Loucy (cell line): Measurements from ENCODE around the gene RAB22A.

Experiments
- H2AFZ ChIP-seq: fragments of 200-600 bp; sonication (generic); 2 replicates; pipeline ENCODE4 v1.6.0; 2016; ENCODE audit warnings: antibody characterized with exemption, mild to moderate bottlenecking, low read length, moderate library complexity
- H3F3A ChIP-seq: fragments of 200-600 bp; 2 replicates; pipeline ENCODE4 v1.6.0; 2016; ENCODE audit warnings: antibody characterized with exemption, low read depth, mild to moderate bottlenecking
- H3K27me3 ChIP-seq: fragments of 200-600 bp; sonication (generic); 2 replicates; pipeline ENCODE4 v1.6.1; 2014; ENCODE audit warnings: low read length, mild to moderate bottlenecking; ENCODE audit not compliant: insufficient read depth, poor library complexity, severe bottlenecking
- H3K36me3 ChIP-seq: fragments of 200-600 bp; sonication (generic); 2 replicates; pipeline ENCODE4 v1.6.1; 2016; ENCODE audit warnings: low read length; ENCODE audit not compliant: insufficient read depth
- H3K4me1 ChIP-seq: fragments of 200-600 bp; sonication (generic); 2 replicates; pipeline ENCODE4 v1.5.1; 2014; ENCODE audit warnings: low read length, mild to moderate bottlenecking; ENCODE audit not compliant: insufficient read depth, poor library complexity, severe bottlenecking
- H3K4me2 ChIP-seq: fragments of 200-600 bp; sonication (generic); 2 replicates; pipeline ENCODE4 v1.6.0; 2014; ENCODE audit warnings: antibody characterized with exemption, low read length, low read depth, mild to moderate bottlenecking; ENCODE audit not compliant: poor library complexity, severe bottlenecking
- H3K4me3 ChIP-seq: fragments of 200-600 bp; sonication (generic); 2 replicates; pipeline ENCODE4 v1.5.1; 2014; ENCODE audit warnings: low read length, mild to moderate bottlenecking, mixed read lengths; ENCODE audit not compliant: poor library complexity, severe bottlenecking
- H3K79me2 ChIP-seq: fragments of 200-600 bp; sonication (generic); 2 replicates; pipeline ENCODE4 v1.6.1; 2014; ENCODE audit warnings: low read length; ENCODE audit not compliant: insufficient read depth
- H3K9ac ChIP-seq: fragments of 200-600 bp; sonication (generic); 2 replicates; pipeline ENCODE4 v1.6.0; 2014; ENCODE audit warnings: mild to moderate bottlenecking, low read depth, low read length, moderate library complexity; ENCODE audit not compliant: poor library complexity, severe bottlenecking
- H3K9me2 ChIP-seq: fragments of 200-600 bp; sonication (generic); replicated peaks from 2 replicates; pipeline ENCODE4 v1.6.1; 2016; ENCODE audit warnings: low read depth, low read length, mixed read lengths
- H3K9me3 ChIP-seq: fragments of 200-600 bp; sonication (generic); 2 replicates; pipeline ENCODE4 v1.6.1; 2014; ENCODE audit warnings: mild to moderate bottlenecking, antibody characterized with exemption, low read length, low read depth; ENCODE audit not compliant: insufficient read depth
- H4K20me1 ChIP-seq: fragments of 200-600 bp; sonication (generic); 2 replicates; pipeline ENCODE4 v1.6.0; 2014; ENCODE audit warnings: antibody characterized with exemption, low read length, mild to moderate bottlenecking; ENCODE audit not compliant: insufficient read depth, poor library complexity, severe bottlenecking
- CTCF ChIP-seq: fragments of 200-600 bp; sonication (generic); conservative IDR thresholded peaks from 2 replicates; pipeline ENCODE4 v1.5.1; 2014; ENCODE audit warnings: mild to moderate bottlenecking, antibody characterized with exemption, low read length
- EZH2phosphoT487 ChIP-seq: fragments of 200-600 bp; IDR thresholded peaks from 2 replicates; pipeline ENCODE4 v1.6.1; 2018; ENCODE audit warnings: antibody characterized with exemption, mild to moderate bottlenecking, moderate library complexity, borderline replicate concordance

Gene RAB22A

DNA sequence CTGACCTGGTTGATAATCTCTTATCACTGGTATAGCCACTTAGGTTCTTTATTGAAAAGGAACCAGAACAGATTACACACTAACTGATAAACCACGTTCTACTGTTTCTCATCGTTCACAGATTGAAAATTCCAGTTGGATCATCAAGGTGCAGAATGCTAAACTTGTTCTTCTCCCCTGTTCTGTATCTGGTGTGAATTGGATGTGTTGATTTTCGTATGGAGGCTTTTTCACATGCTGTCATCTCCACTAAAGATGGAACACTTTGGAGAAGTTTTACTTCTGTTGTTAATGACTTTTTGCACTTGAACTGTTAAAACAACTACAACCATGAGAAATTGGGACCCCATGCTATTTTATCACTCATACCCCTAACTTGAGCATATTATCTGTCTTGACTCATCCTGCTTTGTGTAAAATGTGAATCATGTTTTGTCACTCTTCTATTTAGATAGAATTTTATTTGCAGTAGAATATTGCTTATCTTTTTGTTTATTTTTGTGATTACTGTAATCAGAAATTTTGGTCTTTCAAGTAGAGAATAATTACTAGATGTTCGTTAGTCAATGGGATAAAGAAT is 97.0 kb downstream of the RAB22A start:
- Histone ChIP-seq H3K4me3 (no peak overlapping the region), H4K20me1 (peaks cover 91% of the 10 kb centered on the region)

DNA sequence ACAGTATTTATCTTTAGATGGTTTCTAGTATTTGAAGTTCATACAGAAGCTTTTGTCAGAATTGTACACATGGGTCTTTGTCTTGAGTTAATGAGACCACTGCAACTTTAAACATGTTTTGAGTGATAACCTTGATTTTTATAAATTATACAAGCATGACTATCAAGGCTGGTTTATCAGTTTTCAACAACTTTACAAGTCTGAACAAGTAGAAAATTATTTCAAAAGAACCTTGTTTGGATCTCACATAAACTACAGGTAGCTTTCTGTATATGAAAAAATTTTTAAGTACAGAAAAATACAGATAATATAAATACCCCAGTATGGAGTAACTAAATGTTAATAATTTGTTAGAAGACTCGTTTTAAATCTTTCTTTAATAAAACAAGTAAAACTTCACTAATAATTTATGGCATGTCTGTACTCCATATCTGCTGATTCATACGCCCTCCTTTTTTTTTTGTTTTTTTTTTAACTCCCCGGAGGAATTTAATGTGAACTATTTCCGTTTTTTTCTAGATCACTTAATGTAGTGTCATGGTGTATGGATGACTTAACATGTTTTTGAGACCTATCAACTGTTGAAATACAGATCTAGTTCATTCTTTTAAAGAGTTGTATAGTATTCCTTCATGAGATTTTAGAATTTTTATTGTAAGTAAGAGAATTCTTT is 97.8 kb downstream of the RAB22A start:
- H3K4me1 ChIP-seq, result peaks cover 11% of the 10 kb centered on the region
- no peaks in the 10 kb centered on the region for H3K9me3 ChIP-seq
- no peak overlapping the region for H3K4me2 ChIP-seq
- no peaks in the 10 kb centered on the region for H3K27me3 ChIP-seq
- TF ChIP-seq EZH2phosphoT487 (no peak), CTCF (no peak)
- H3K36me3 ChIP-seq, result no peaks in the 10 kb centered on the region
- H3K9me2 ChIP-seq, result no peaks in the 10 kb centered on the region
- no peak overlapping the region for H2AFZ ChIP-seq
- no peak overlapping the region for H3K4me3 ChIP-seq
- H4K20me1 ChIP-seq, result peaks cover 89% of the 10 kb centered on the region
- H3K9ac ChIP-seq, result no peak overlapping the region
- peaks cover 100% of the 10 kb centered on the region for H3K79me2 ChIP-seq
- H3F3A ChIP-seq, result no peaks in the 10 kb centered on the region

More for the DNA sequence above, 97.0 kb downstream of the RAB22A start:
- no peak overlapping the region for H3K9ac ChIP-seq
- H3K4me1 ChIP-seq, result peaks cover 15% of the 10 kb centered on the region
- no peak overlapping the region for H3K4me2 ChIP-seq
- H3K36me3 ChIP-seq, result no peaks in the 10 kb centered on the region
- H3K79me2 ChIP-seq, result peaks cover 100% of the 10 kb centered on the region
- H3K27me3 ChIP-seq, result no peaks in the 10 kb centered on the region
- TF ChIP-seq EZH2phosphoT487 (no peak), CTCF (no peak)
- H3F3A ChIP-seq, result no peaks in the 10 kb centered on the region
- H3K9me3 ChIP-seq, result no peaks in the 10 kb centered on the region
- no peak overlapping the region for H2AFZ ChIP-seq
- no peaks in the 10 kb centered on the region for H3K9me2 ChIP-seq

DNA sequence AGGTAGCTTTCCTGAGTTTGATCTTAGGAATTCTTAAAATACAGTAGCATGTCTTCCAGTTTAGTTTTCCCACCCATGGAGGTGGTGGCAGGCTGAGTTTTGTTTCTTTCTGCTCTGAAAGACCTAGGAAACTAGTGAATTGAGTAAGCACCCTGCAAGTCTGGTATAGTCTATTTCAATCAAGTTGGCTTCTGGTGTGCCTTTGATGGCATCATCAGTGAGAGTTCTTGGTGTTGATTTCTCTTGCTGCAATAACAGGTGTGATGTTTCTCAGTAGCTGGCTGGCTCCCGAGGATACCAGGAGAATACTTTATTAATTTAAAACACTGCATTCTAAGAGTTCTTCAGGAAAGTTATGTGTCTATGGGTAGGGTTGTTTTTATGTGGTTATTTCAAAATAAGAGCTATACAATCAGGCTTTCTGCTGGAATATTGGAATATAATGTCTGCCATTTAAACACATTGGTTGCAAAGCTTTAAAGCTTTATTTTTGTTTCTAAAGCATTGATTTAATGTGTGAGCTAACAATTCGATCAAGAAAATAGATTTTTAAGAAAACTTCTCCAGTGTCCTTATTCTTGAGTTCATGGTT is 98.5 kb downstream of the RAB22A start:
- Histone ChIP-seq H3K4me2 (peak overlapping the region; percentile 22), H3K4me1 (peaks cover 11% of the 10 kb centered on the region), H4K20me1 (peaks cover 83% of the 10 kb centered on the region)

More for the DNA sequence above, 98.5 kb downstream of the RAB22A start:
- Histone ChIP-seq H3K36me3 (no peaks in the 10 kb centered on the region), H2AFZ (no peak overlapping the region), H3K4me3 (no peak overlapping the region), H3F3A (no peaks in the 10 kb centered on the region), H3K79me2 (peaks cover 98% of the 10 kb centered on the region), H3K27me3 (no peaks in the 10 kb centered on the region), H3K9ac (no peak overlapping the region), H3K9me2 (no peaks in the 10 kb centered on the region), H3K9me3 (no peaks in the 10 kb centered on the region)
- TF ChIP-seq CTCF, result no peak
- no peak for TF ChIP-seq EZH2phosphoT487
